WTC11 (cell line): Measurements from ENCODE around the gene VAV2. TPM values are rescaled to one million over a fixed set of nuclear protein-coding genes. Genes with fewer than 3 reads are reported as not detected.
A peak's percentile ranks its signal among the peaks of the same experiment; 100 is the strongest.

Experiments
- ATAC-seq: fragments of 200-7000 bp; cut with Tn5 transposase; 2 replicates; pipeline ENCODE4 v1.10.0; 2021; ENCODE audit warnings: mild to moderate bottlenecking, moderate library complexity
- CTCF ChIA-PET: fragments of 300-600 bp; sonication (Branson Sonifier 250); formaldehyde crosslinking; loops from one replicate; lab custom pipeline; 2021; ENCODE audit warnings: antibody characterized with exemption; lab: Charles Lee
- POLR2A ChIA-PET: fragments of 350-600 bp; sonication (Branson Sonifier 250); formaldehyde crosslinking; loops from one replicate; lab custom pipeline; 2021; ENCODE audit warnings: antibody characterized with exemption; lab: Charles Lee
- DNase-seq: peaks from one replicate; pipeline ENCODE4 v3.0.0; 2021; ENCODE audit warnings: low spot score
- H3K27ac Mint-ChIP-seq: 2 replicates; pipeline ENCODE4 v1.8.0; 2021; ENCODE audit warnings: mixed read lengths
- H3K27me3 Mint-ChIP-seq: 2 replicates; pipeline ENCODE4 v1.8.0; 2021; ENCODE audit warnings: low read depth, mild to moderate bottlenecking, moderate library complexity, mixed read lengths
- H3K36me3 Mint-ChIP-seq: 2 replicates; pipeline ENCODE4 v1.8.0; 2021; ENCODE audit warnings: mixed read lengths
- H3K4me1 Mint-ChIP-seq: 2 replicates; pipeline ENCODE4 v1.8.0; 2022; ENCODE audit warnings: mixed read lengths
- H3K4me3 Mint-ChIP-seq: 2 replicates; pipeline ENCODE4 v1.8.0; 2021; ENCODE audit warnings: mild to moderate bottlenecking, moderate library complexity, mixed read lengths
- H3K9me3 Mint-ChIP-seq: 2 replicates; pipeline ENCODE4 v1.8.0; 2021; ENCODE audit warnings: mixed read lengths
- CDX4 ChIP-seq: fragments of 250-450 bp; sonication (Bioruptor Pico); IDR thresholded peaks from 2 replicates; pipeline ENCODE4 v1.9.0; 2021; ENCODE audit warnings: moderate library complexity, mild to moderate bottlenecking, inconsistent platforms, borderline replicate concordance
- CTCF ChIP-seq: fragments of 200-600 bp; IDR thresholded peaks from 2 replicates; pipeline ENCODE4 v1.8.0; 2022; ENCODE audit warnings: antibody characterized with exemption
- FOXK1 ChIP-seq: sonication (generic); formaldehyde crosslinking; IDR thresholded peaks from 2 replicates; pipeline ENCODE4 v1.8.0; 2022; ENCODE audit warnings: mild to moderate bottlenecking, moderate library complexity, missing genetic modification reagents
- IRF2 ChIP-seq: sonication (generic); formaldehyde crosslinking; IDR thresholded peaks from 2 replicates; pipeline ENCODE4 v1.8.0; 2022; ENCODE audit warnings: low read depth, missing genetic modification reagents, borderline replicate concordance
- KAT7 ChIP-seq: sonication (generic); formaldehyde crosslinking; IDR thresholded peaks from 2 replicates; pipeline ENCODE4 v1.8.1; 2023; ENCODE audit warnings: missing genetic modification reagents, mild to moderate bottlenecking, borderline replicate concordance
- OVOL2 ChIP-seq: fragments of 250-450 bp; sonication (Bioruptor Pico); IDR thresholded peaks from 2 replicates; pipeline ENCODE4 v1.9.0; 2021; ENCODE audit warnings: mild to moderate bottlenecking, borderline replicate concordance
- SMAD3 ChIP-seq: sonication (generic); formaldehyde crosslinking; IDR thresholded peaks from 2 replicates; pipeline ENCODE4 v1.8.0; 2022; ENCODE audit warnings: missing genetic modification reagents, mild to moderate bottlenecking, borderline replicate concordance
- ZBTB21 ChIP-seq: sonication (generic); formaldehyde crosslinking; IDR thresholded peaks from 2 replicates; pipeline ENCODE4 v1.8.1; 2023; ENCODE audit warnings: mild to moderate bottlenecking, missing genetic modification reagents, borderline replicate concordance
- ZNF219 ChIP-seq: sonication (generic); formaldehyde crosslinking; IDR thresholded peaks from 2 replicates; pipeline ENCODE4 v1.8.0; 2023; ENCODE audit warnings: missing genetic modification reagents, mild to moderate bottlenecking, borderline replicate concordance
- ZNF263 ChIP-seq: sonication (generic); formaldehyde crosslinking; IDR thresholded peaks from 2 replicates; pipeline ENCODE4 v1.8.1; 2022; ENCODE audit warnings: low read depth, mild to moderate bottlenecking, moderate library complexity, missing genetic modification reagents
- total RNA-seq: library from RNA; stranded (reverse); gene quantifications from 3 replicates; pipeline ENCODE4 v1.2.3, GENCODE V29; 2021
- TF ChIP-seq, protein P1 (sequence below): sonication (generic); formaldehyde crosslinking; IDR thresholded peaks from 2 replicates; pipeline ENCODE4 v1.8.0; 2022; ENCODE audit warnings: missing genetic modification reagents
- TF ChIP-seq, protein P2 (sequence below): sonication (generic); formaldehyde crosslinking; IDR thresholded peaks from 2 replicates; pipeline ENCODE4 v1.8.1; 2023; ENCODE audit warnings: mild to moderate bottlenecking, missing genetic modification reagents, moderate library complexity
- TF ChIP-seq, protein P3 (sequence below): sonication (generic); formaldehyde crosslinking; IDR thresholded peaks from 2 replicates; pipeline ENCODE4 v1.8.1; 2023; ENCODE audit warnings: mild to moderate bottlenecking, missing genetic modification reagents

Gene VAV2
- total RNA-seq, 1 experiment from 2014 or later = 39.7 TPM

GRCh38 chr9:133882849-133883755 is 109.0 kb downstream of the VAV2 start:
- peak overlapping the region; percentile 96 for H3K27ac Mint-ChIP-seq
- H3K36me3 Mint-ChIP-seq = no peaks in the 10 kb centered on the region
- TF ChIP-seq ZNF263 (0 out of 2 replicates have a peak, but pooled peaks have one; percentile 6), FOXK1 (CRISPR knock-in tag) (no peak)
- ChIA-PET CTCF (interaction anchor here (0.6 kb wide), 1 partner anchor 313 kb away, joined by 3 read pairs; no protein-coding TSS in a partner anchor), POLR2A (no interaction called here)
- H3K4me3 Mint-ChIP-seq = no peak overlapping the region
- H3K4me1 Mint-ChIP-seq = peaks cover 39% of the 10 kb centered on the region
- no peaks in the 10 kb centered on the region for H3K27me3 Mint-ChIP-seq
- H3K9me3 Mint-ChIP-seq = no peaks in the 10 kb centered on the region
- DNase-seq = no peak
- no peak for ATAC-seq

GRCh38 chr9:133881671-133882381 is 110.3 kb downstream of the VAV2 start:
- Mint-ChIP-seq H3K9me3 (no peaks in the 10 kb centered on the region), H3K4me3 (no peak overlapping the region), H3K36me3 (no peaks in the 10 kb centered on the region), H3K27ac (peak overlapping the region; percentile 93), H3K27me3 (no peaks in the 10 kb centered on the region), H3K4me1 (peaks cover 33% of the 10 kb centered on the region)
- no peak for TF ChIP-seq SMAD3 (CRISPR knock-in tag)
- TF ChIP-seq IRF2 (CRISPR knock-in tag) = no peak
- no peak for DNase-seq
- ATAC-seq = no peak; the same call in 1 of the 2 replicates
- POLR2A ChIA-PET = no interaction called here
- CTCF ChIA-PET = interaction anchor here (1.2 kb wide), 1 partner anchor 73 kb away, joined by 4 read pairs; no protein-coding TSS in a partner anchor

- Mint-ChIP-seq H3K4me1 (peaks cover 33% of the 10 kb centered on the region), H3K9me3 (no peaks in the 10 kb centered on the region), H3K27ac (peak overlapping the region; percentile 93), H3K27me3 (no peaks in the 10 kb centered on the region), H3K4me3 (no peak overlapping the region), H3K36me3 (no peaks in the 10 kb centered on the region)
- ChIA-PET POLR2A (no interaction called here), CTCF (interaction anchor here (1.2 to 1.4 kb wide), 2 partner anchors 74 to 113 kb away, joined by 4 to 5 read pairs; no protein-coding TSS in a partner anchor)
- no peak for TF ChIP-seq OVOL2 (CRISPR knock-in tag)
- no peak for TF ChIP-seq ZNF219 (CRISPR knock-in tag)
- TF ChIP-seq KAT7 = no peak
- TF ChIP-seq CDX4 = no peak
- TF ChIP-seq, protein P1, sequence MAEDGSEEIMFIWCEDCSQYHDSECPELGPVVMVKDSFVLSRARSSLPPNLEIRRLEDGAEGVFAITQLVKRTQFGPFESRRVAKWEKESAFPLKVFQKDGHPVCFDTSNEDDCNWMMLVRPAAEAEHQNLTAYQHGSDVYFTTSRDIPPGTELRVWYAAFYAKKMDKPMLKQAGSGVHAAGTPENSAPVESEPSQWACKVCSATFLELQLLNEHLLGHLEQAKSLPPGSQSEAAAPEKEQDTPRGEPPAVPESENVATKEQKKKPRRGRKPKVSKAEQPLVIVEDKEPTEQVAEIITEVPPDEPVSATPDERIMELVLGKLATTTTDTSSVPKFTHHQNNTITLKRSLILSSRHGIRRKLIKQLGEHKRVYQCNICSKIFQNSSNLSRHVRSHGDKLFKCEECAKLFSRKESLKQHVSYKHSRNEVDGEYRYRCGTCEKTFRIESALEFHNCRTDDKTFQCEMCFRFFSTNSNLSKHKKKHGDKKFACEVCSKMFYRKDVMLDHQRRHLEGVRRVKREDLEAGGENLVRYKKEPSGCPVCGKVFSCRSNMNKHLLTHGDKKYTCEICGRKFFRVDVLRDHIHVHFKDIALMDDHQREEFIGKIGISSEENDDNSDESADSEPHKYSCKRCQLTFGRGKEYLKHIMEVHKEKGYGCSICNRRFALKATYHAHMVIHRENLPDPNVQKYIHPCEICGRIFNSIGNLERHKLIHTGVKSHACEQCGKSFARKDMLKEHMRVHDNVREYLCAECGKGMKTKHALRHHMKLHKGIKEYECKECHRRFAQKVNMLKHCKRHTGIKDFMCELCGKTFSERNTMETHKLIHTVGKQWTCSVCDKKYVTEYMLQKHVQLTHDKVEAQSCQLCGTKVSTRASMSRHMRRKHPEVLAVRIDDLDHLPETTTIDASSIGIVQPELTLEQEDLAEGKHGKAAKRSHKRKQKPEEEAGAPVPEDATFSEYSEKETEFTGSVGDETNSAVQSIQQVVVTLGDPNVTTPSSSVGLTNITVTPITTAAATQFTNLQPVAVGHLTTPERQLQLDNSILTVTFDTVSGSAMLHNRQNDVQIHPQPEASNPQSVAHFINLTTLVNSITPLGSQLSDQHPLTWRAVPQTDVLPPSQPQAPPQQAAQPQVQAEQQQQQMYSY (CRISPR knock-in tag) = no peak
- no peak for TF ChIP-seq CTCF
- no peak for TF ChIP-seq ZBTB21 (CRISPR knock-in tag)
- TF ChIP-seq, protein P2, sequence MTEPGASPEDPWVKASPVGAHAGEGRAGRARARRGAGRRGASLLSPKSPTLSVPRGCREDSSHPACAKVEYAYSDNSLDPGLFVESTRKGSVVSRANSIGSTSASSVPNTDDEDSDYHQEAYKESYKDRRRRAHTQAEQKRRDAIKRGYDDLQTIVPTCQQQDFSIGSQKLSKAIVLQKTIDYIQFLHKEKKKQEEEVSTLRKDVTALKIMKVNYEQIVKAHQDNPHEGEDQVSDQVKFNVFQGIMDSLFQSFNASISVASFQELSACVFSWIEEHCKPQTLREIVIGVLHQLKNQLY (CRISPR knock-in tag) = no peak
- TF ChIP-seq, protein P3, sequence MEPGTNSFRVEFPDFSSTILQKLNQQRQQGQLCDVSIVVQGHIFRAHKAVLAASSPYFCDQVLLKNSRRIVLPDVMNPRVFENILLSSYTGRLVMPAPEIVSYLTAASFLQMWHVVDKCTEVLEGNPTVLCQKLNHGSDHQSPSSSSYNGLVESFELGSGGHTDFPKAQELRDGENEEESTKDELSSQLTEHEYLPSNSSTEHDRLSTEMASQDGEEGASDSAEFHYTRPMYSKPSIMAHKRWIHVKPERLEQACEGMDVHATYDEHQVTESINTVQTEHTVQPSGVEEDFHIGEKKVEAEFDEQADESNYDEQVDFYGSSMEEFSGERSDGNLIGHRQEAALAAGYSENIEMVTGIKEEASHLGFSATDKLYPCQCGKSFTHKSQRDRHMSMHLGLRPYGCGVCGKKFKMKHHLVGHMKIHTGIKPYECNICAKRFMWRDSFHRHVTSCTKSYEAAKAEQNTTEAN (CRISPR knock-in tag) = no peak
- no peak for TF ChIP-seq FOXK1 (CRISPR knock-in tag)
- ATAC-seq (no peak), DNase-seq (no peak)
These were observed 111.1 kb downstream of the VAV2 start for GRCh38 chr9:133880851-133881661.
